Amygdala (tissue), 56 donors: ENCODE results near the gene STBD1.
"Not testable (repeated sequence)": the region's sequence is repeated elsewhere in the genome, so short reads cannot be mapped to it uniquely, and the experiment has no call there.

Experiments used
- DNase-seq, 56 donors: peaks; one replicate each; lab custom pipeline; 2025; lab: John Stamatoyannopoulos, UW

STBD1 gene

DNA sequence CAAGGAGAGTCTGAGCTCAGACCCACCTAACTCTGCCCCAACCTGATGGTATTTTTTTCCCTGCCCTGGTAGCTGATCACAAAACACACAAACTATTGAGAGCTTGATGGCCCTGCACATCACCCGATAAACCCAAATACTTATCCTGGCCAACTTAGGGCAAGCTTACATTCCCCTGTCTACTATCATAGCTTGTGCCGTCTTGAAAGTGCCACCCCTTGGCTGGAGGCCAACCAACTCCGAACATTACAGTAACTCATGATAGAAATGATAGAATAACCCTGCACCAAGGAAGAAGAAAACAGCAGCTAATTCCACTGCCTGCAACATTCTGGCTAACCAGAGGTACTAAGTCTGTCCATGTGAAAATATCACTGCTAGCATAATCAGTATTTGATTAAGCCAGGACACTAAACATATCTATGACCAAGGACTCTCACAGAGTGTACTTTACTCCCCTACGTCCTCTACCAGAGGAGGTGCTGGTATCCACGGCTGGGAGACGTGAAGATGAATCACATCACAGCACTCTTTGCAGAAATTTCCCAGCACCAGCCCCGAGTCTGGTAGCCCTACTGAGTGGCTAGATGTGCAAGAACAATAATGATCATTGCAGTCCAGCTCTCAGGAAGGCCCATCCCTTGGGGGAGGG lies 8.9 kb downstream of the STBD1 start:
- DNase-seq: no peak

DNA sequence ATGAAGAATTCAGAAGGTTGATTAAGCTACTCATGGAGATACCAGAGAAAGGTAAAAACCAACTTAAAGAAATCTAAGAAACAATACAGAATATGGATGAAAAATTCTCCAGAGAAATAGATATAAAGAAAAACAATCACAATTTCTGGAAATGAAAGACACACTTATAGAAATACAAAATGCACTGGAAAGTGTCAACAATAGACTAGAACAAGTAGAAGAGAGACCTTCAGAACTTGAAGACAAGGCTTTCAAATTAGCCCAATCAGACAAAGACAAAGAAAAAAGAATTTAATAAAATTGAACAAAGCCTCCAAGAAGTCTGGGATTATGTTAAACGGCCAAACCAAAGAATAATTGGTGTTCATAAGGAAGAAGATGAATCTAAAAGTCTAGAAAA lies 9.6 kb downstream of the STBD1 start:
- no peak for DNase-seq

DNA sequence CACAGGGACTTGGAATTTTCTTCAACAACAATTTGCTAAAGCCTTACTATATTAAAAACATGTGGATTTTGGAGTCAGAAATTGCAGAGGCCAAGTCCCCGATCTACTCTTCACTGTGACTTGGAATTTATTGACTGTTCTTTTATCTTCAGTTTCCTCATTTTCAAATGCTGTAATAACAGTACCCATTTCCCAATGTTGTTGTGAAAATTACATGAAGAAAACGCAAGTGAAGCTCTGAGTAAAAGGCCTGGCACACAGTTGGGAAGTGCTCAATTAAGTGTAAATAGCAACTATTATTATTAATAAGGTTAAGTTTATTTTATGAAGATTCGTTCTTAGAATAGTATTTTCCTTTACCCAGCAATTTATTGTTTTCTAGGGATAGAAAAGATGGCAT lies 15.7 kb downstream of the STBD1 start:
- DNase-seq: no peak

DNA sequence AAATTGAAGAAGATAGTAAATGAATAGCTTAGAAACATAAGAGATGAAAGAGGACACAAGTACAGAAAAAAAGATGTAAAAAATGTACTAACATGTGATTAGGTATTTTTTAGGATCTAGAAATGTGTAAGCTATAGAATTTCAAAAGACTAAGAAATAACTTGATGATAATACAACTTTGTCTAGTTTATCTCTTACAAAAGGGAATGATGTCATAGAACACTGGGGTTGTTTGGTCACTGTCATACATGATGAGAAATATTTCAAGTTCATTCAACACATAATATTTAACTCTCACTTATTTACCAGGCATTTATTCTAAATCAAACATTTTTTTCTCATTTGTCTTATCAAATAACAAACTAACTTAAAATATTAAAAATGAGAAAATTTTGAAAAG lies 18.5 kb downstream of the STBD1 start:
- DNase-seq: no peak

DNA sequence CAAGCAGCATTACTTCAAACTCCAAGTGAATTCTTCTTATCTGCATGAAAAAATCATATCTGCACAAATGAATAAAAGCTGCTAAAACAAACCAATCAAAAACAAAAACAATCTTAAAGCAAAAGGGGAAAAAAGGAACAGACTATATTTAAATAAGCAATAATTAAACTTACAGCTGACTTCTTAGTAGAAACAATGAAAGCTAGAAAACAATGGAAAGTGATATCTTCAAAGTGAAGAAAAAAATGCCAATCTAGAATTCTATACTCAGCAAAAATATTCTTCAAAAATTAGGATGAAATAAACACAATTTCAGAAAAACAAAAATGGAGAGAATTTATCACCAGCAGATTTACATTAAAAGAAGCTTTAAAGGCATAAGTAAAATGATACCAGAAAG lies 20.0 kb downstream of the STBD1 start:
- no peak for DNase-seq

DNA sequence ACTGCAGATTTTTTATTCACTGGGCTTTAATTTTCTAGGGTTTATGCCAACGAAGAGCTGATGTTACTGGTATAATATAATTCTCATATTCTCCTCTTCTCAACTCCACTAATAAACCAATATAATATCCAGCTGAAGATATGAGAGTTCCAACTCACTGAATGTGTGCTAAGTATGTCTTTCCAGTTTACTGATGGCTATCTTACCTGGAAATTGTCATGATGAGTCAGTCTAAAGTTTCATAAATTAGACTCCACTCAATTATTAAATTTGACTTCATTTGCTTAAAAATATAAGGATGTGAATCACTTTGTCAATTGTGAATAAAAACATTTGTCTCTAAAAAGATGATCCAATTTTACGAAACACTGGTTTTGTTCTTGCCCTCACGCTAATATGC lies 28.4 kb downstream of the STBD1 start:
- DNase-seq: no peak

DNA sequence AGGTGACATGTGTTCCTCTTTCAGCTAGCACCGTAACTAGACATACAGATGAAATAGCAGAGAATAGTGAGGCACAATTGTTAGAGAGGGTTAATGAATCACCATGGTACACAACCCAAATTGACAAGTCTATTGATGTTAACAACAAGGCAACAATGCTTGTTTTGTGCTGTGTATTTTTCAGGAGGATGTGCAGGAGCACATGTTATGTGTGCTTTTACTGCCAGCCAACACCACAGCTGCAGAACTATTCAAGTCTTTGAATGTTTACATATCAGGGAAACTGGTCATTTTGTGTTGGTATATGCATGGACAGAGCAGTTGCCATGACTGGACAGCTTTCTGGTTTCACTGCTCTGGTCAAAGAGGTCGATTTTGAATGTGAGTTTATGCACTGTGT lies 32.8 kb downstream of the STBD1 start:
- DNase-seq: no peak

DNA sequence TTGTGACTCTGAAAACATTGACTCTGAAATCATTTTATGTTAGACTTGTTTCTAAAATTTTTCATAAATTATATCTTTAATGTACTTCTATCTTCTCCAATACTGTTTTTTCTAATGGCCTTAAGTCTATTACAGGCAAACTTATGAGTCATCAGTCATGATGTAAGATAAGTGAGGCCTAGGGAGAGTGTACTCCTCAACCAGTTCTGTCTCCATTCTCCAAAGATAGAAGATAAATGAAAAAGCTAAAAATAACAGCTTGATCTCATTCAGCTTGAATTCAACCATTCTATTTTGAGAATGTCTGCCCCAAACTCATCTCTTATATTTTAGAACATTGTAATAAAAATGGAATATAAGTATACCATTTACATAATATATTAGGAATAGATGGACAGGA lies 34.5 kb downstream of the STBD1 start:
- no peak for DNase-seq

DNA sequence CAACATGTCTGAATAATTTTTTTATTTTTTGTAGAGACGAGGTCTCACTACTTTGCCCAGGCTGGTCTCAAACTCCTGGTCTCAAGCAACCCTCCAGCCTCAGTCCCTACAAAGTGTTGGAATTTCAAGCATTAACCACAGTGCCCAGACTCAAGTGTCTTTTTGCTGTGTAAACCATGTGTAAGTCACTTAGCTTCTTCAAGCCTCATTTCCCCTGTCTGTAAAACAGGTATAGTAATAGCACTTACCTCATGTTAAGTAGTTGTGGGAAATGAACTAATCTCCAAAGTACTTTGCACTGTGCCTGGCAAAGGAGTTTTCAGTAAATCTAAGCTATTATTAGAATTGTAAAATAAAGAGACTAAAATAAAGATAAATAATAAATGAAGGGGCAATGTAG lies 35.7 kb downstream of the STBD1 start:
- no peak for DNase-seq

DNA sequence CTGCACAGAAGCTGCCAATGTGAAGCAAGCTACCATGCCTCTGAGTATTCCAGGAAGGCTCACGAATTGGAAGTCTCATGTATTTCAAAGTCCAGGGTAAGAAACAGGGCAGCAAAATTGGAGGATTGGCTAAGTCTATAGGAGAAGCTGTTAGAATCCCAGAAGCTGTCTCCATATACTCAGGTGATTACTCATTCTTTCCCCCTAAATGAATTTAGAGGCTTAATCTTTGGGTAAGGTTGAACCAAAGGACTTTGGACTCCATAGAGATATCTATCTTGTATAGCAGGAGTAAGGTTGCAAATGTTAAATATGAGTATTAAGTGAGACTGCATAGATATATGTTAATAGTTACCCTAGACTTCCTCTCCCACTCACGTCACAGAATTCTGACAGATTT lies 36.3 kb downstream of the STBD1 start:
- no peak for DNase-seq

DNA sequence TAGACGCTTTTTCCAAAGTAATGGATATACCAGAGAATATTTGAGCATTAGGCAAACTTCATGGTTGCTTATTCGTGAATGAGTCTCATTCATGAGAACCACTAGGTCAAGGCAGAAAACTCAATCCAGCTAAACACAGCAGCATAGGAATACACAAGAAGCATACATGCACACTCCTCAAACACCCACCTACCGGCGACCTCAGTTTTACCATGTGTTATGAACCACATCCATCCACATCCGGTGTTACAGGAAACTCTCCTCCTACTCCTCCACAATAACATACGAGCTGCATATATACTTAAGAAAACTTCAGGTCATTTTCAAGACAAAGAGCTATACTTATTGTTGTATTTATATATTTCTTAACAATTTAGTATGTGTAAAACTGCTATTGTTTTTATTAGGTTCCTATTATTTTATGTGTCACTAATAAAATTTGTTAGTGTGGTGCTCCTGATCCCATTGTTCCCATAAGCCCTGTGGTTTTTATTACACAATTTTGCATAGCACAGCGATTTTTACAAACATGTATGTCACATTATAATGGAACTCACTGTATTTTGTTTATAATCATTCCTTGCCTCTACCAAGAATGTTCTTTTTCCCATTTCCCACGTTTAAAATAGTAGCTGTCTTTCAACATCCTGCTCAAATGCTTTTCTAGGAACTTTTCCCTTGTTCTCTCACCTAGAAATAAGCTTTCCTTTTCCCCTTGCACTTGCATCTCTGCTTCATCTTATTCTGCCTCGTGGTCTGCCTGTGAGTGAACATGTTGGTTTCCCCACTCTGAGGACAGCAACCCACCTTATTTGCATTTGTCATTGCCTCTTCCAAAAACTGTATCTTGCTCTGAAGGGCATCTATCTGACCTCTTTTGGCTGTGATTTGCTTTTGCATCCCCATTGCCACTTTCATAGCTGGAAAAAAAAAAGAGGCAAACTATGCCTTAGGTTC lies 48.3 kb downstream of the STBD1 start:
- DNase-seq: no peak

DNA sequence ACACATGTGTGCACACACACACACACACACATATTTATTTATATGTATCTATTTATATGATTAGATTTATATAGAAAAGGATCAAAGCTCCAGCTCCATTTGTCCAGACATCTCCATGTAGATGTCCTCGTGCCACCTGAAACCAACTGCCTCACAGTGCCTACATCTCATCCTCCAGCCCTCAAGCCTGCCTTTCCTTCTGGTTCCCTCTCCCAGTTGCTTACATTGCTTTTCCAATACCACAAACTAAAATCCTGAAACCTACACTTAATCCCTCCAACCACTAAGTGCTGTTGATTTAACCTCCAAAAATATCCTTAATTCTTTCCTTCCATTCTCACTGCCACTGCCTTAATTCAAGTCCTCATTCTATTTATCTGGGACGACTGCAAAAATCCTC lies 51.4 kb downstream of the STBD1 start:
- DNase-seq: no peak

DNA sequence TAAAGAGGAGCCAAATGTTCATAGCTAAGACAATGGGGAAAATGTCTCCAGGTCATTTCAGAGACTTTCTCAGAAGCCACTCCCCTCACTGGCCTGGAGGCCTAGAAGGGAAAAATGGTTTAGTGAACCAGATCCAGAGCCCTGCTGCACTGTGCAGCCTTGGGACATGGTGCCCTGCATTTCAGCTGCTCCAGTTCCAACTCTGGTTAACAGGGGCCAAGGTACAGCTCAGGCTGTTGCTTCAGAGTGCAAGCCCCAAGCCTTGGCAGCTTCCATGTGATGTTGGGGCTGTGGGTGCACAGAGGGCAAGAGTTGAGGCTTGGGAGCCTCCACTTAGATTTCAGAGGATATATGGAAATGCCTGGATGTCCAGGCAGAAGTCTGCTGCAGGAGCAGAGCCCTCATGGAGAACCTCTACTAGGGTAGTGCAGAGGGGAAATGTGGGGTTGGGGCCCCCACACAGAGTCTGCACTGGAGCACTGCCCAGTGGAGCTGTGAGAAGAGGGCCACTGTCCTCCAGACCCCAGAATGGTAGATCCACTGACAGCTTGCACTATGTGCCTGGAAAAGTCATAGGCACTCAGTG lies 53.4 kb downstream of the STBD1 start:
- not testable (repeated sequence) for DNase-seq
